Activated naive CD8-positive, alpha-beta T cell treated with anti-CD3 and anti-CD28 coated beads, Interleukin-2, amount 50 U/mL, for 24 hours (primary cell): Measurements from ENCODE around the gene CCDC73.
A peak's percentile ranks its signal among the peaks of the same experiment; 100 is the strongest.

Experiments
- ATAC-seq: fragments of 150-1000 bp; cut with Tn5 transposase; one replicate; pipeline ENCODE4 v1.10.0; 2021
- DNase-seq: peaks from one replicate; pipeline ENCODE4 v3.0.0; 2021
- H3K27ac Mint-ChIP-seq: one replicate; pipeline ENCODE4 v1.8.0; 2021; ENCODE audit warnings: mild to moderate bottlenecking, mixed read lengths
- H3K27me3 Mint-ChIP-seq: one replicate; pipeline ENCODE4 v1.8.0; 2021; ENCODE audit warnings: mixed read lengths
- H3K36me3 Mint-ChIP-seq: one replicate; pipeline ENCODE4 v1.8.0; 2021; ENCODE audit warnings: low read depth, mixed read lengths
- H3K4me1 Mint-ChIP-seq: one replicate; pipeline ENCODE4 v1.8.0; 2021; ENCODE audit warnings: mixed read lengths
- H3K4me3 Mint-ChIP-seq: one replicate; pipeline ENCODE4 v1.8.0; 2021; ENCODE audit warnings: mild to moderate bottlenecking, moderate library complexity, mixed read lengths
- H3K9me3 Mint-ChIP-seq: one replicate; pipeline ENCODE4 v1.8.0; 2021; ENCODE audit warnings: mixed read lengths

The CCDC73 gene

GRCh38 chr11:32705309-32706033 lies 89.0 kb downstream of the CCDC73 start:
- no peaks in the 10 kb centered on the region for H3K36me3 Mint-ChIP-seq
- H3K4me1 Mint-ChIP-seq: peaks cover 24% of the 10 kb centered on the region
- H3K27ac Mint-ChIP-seq: no peak overlapping the region
- no peak for DNase-seq
- peaks cover 17% of the 10 kb centered on the region for H3K27me3 Mint-ChIP-seq
- no peak overlapping the region for H3K4me3 Mint-ChIP-seq
- H3K9me3 Mint-ChIP-seq: no peaks in the 10 kb centered on the region
- no peak for ATAC-seq

- Mint-ChIP-seq H3K36me3 (no peaks in the 10 kb centered on the region), H3K4me3 (no peak overlapping the region), H3K4me1 (peaks cover 24% of the 10 kb centered on the region), H3K9me3 (no peaks in the 10 kb centered on the region), H3K27me3 (peaks cover 14% of the 10 kb centered on the region), H3K27ac (no peak overlapping the region)
- ATAC-seq (no peak), DNase-seq (no peak)
These were observed 89.7 kb downstream of the CCDC73 start for GRCh38 chr11:32704775-32705174.

- no peak overlapping the region for H3K4me3 Mint-ChIP-seq
- H3K4me1 Mint-ChIP-seq: peaks cover 24% of the 10 kb centered on the region
- H3K27ac Mint-ChIP-seq: no peak overlapping the region
- no peak for ATAC-seq
- peaks cover 11% of the 10 kb centered on the region for H3K27me3 Mint-ChIP-seq
- H3K9me3 Mint-ChIP-seq: no peaks in the 10 kb centered on the region
- H3K36me3 Mint-ChIP-seq: no peaks in the 10 kb centered on the region
- DNase-seq: no peak
These were observed 90.2 kb downstream of the CCDC73 start for GRCh38 chr11:32704261-32704660.

- ATAC-seq (no peak), DNase-seq (no peak)
- Mint-ChIP-seq H3K9me3 (no peaks in the 10 kb centered on the region), H3K27ac (no peak overlapping the region), H3K4me1 (peaks cover 9% of the 10 kb centered on the region), H3K4me3 (no peak overlapping the region), H3K36me3 (no peaks in the 10 kb centered on the region), H3K27me3 (peaks cover 7% of the 10 kb centered on the region)
These were observed 92.8 kb downstream of the CCDC73 start for GRCh38 chr11:32701616-32702015.

GRCh38 chr11:32698579-32698978 lies 95.9 kb downstream of the CCDC73 start:
- Mint-ChIP-seq H3K4me1 (peaks cover 2% of the 10 kb centered on the region), H3K27ac (no peak overlapping the region), H3K27me3 (peaks cover 7% of the 10 kb centered on the region), H3K4me3 (no peak overlapping the region), H3K36me3 (no peaks in the 10 kb centered on the region), H3K9me3 (no peaks in the 10 kb centered on the region)
- DNase-seq: no peak
- ATAC-seq: no peak

- DNase-seq: no peak
These were observed 123.4 kb downstream of the CCDC73 start for GRCh38 chr11:32671051-32671450.

GRCh38 chr11:32659672-32660071 lies 134.8 kb downstream of the CCDC73 start:
- peaks cover 4% of the 10 kb centered on the region for H3K9me3 Mint-ChIP-seq
- peaks cover 25% of the 10 kb centered on the region for H3K4me1 Mint-ChIP-seq
- H3K4me3 Mint-ChIP-seq: no peak overlapping the region
- no peak overlapping the region for H3K27ac Mint-ChIP-seq
- no peak for ATAC-seq
- no peak for DNase-seq
- no peaks in the 10 kb centered on the region for H3K36me3 Mint-ChIP-seq
- H3K27me3 Mint-ChIP-seq: peaks cover 27% of the 10 kb centered on the region

More at GRCh38 chr11:32671051-32671450, 123.4 kb downstream of the CCDC73 start:
- H3K4me1 Mint-ChIP-seq: no peaks in the 10 kb centered on the region
- peaks cover 7% of the 10 kb centered on the region for H3K9me3 Mint-ChIP-seq
- H3K36me3 Mint-ChIP-seq: no peaks in the 10 kb centered on the region
- ATAC-seq: no peak
- H3K4me3 Mint-ChIP-seq: no peak overlapping the region
- H3K27me3 Mint-ChIP-seq: peaks cover 4% of the 10 kb centered on the region
- H3K27ac Mint-ChIP-seq: no peak overlapping the region

GRCh38 chr11:32658639-32659406 lies 135.6 kb downstream of the CCDC73 start:
- H3K36me3 Mint-ChIP-seq: no peaks in the 10 kb centered on the region
- no peak for DNase-seq
- H3K4me1 Mint-ChIP-seq: peaks cover 25% of the 10 kb centered on the region
- peaks cover 21% of the 10 kb centered on the region for H3K27me3 Mint-ChIP-seq
- H3K9me3 Mint-ChIP-seq: peaks cover 4% of the 10 kb centered on the region
- peak overlapping the region; percentile 59 for H3K27ac Mint-ChIP-seq
- ATAC-seq: peak; percentile 78
- H3K4me3 Mint-ChIP-seq: no peak overlapping the region

GRCh38 chr11:32643526-32643925 lies 150.9 kb downstream of the CCDC73 start:
- DNase-seq (no peak), ATAC-seq (no peak)
- no peak overlapping the region for H3K27ac Mint-ChIP-seq
- peaks cover 1% of the 10 kb centered on the region for H3K27me3 Mint-ChIP-seq
- no peaks in the 10 kb centered on the region for H3K9me3 Mint-ChIP-seq
- H3K4me1 Mint-ChIP-seq: no peaks in the 10 kb centered on the region
- H3K36me3 Mint-ChIP-seq: no peaks in the 10 kb centered on the region
- no peak overlapping the region for H3K4me3 Mint-ChIP-seq

- Mint-ChIP-seq H3K4me1 (no peaks in the 10 kb centered on the region), H3K4me3 (no peak overlapping the region)
These were observed 153.1 kb downstream of the CCDC73 start for GRCh38 chr11:32641361-32641760.

GRCh38 chr11:32635819-32636218 lies 158.6 kb downstream of the CCDC73 start:
- DNase-seq (no peak), ATAC-seq (no peak)
- Mint-ChIP-seq H3K36me3 (no peaks in the 10 kb centered on the region), H3K4me3 (no peak overlapping the region), H3K9me3 (no peaks in the 10 kb centered on the region), H3K27ac (no peak overlapping the region), H3K4me1 (no peaks in the 10 kb centered on the region), H3K27me3 (peaks cover 30% of the 10 kb centered on the region)

More at GRCh38 chr11:32641361-32641760, 153.1 kb downstream of the CCDC73 start:
- H3K27me3 Mint-ChIP-seq: peaks cover 13% of the 10 kb centered on the region
- no peaks in the 10 kb centered on the region for H3K36me3 Mint-ChIP-seq
- no peak for ATAC-seq
- no peaks in the 10 kb centered on the region for H3K9me3 Mint-ChIP-seq
- DNase-seq: no peak
- no peak overlapping the region for H3K27ac Mint-ChIP-seq

GRCh38 chr11:32630844-32631243 lies 163.6 kb downstream of the CCDC73 start:
- Mint-ChIP-seq H3K36me3 (no peaks in the 10 kb centered on the region), H3K4me3 (no peak overlapping the region), H3K27me3 (peaks cover 42% of the 10 kb centered on the region), H3K27ac (no peak overlapping the region), H3K4me1 (no peaks in the 10 kb centered on the region), H3K9me3 (no peaks in the 10 kb centered on the region)
- ATAC-seq: no peak
- DNase-seq: no peak

- H3K4me3 Mint-ChIP-seq: no peak overlapping the region
- no peaks in the 10 kb centered on the region for H3K4me1 Mint-ChIP-seq
- no peaks in the 10 kb centered on the region for H3K9me3 Mint-ChIP-seq
- peaks cover 5% of the 10 kb centered on the region for H3K27me3 Mint-ChIP-seq
- no peak for DNase-seq
- no peak overlapping the region for H3K27ac Mint-ChIP-seq
- no peak for ATAC-seq
- H3K36me3 Mint-ChIP-seq: no peaks in the 10 kb centered on the region
These were observed 177.6 kb downstream of the CCDC73 start for GRCh38 chr11:32616903-32617302.

- H3K27ac Mint-ChIP-seq: no peak overlapping the region
- DNase-seq (no peak), ATAC-seq (no peak)
- no peak overlapping the region for H3K4me3 Mint-ChIP-seq
- no peaks in the 10 kb centered on the region for H3K9me3 Mint-ChIP-seq
- H3K4me1 Mint-ChIP-seq: no peaks in the 10 kb centered on the region
- H3K27me3 Mint-ChIP-seq: no peaks in the 10 kb centered on the region
- no peaks in the 10 kb centered on the region for H3K36me3 Mint-ChIP-seq
These were observed 179.0 kb downstream of the CCDC73 start for GRCh38 chr11:32615422-32615821.

GRCh38 chr11:32613500-32614151 lies 180.8 kb downstream of the CCDC73 start:
- DNase-seq (no peak), ATAC-seq (no peak)
- Mint-ChIP-seq H3K9me3 (peaks cover 9% of the 10 kb centered on the region), H3K27me3 (no peaks in the 10 kb centered on the region), H3K27ac (no peak overlapping the region), H3K4me1 (no peaks in the 10 kb centered on the region), H3K36me3 (peaks cover 13% of the 10 kb centered on the region), H3K4me3 (no peak overlapping the region)
